ENCODE data around the gene FIBP.

The FIBP gene

DNA sequence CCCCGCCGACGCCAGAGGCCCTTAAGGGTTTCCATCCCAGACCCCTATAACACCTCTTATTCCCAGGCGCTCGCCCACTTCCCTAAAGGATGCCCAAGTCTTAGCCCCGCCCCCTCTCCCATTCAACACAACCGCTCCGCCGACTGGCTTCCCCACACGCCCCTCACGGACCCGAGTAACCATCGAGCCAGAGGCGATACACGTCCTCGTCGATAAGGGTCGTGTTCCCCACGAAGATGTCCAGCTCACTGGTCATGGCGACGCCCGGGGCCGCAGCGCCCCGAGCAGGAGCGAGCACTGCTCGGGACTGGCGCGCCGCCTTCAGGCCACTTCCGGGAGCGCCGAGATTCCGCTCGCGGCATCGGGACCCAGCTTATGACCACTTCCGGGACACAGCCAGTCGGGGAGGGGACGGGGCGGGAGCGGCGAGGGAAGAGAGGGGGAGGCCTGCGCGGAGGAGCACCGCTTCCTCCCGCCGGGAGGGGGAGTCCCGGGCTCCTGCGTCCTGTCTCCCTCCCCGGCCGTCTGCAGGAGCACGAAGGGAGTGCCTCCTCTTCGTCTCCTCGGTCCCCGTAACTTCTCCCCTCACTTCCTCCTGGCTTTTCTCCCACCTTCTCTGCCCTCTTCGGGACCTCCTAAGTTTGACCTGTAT, at the start of gene FIBP:
Gene FIBP (minus strand): TSS at position 309 of the 652 bp plus-strand sequence. CDS start 53 bp downstream, at position 256.
- DNase-seq, result peak; percentile 98

DNA sequence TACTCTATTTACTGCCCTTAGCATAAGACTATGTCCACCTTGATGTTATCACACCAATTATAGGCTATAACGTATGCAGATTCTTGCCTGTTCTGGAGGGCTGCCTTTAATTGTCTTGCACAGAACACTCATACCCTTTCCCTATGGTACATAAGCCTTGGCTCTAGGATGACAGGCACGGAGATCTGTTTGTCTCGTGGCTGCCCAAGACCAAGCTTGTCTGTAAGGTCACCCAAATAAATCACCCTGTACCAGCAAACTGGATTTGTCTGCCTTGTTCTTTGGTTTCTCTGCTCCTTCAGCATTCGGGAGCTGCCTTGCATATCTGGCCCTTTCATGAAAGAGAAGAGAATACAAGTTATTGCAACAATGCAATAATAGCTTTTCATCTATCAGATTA, 49.5 kb upstream of the FIBP start:
- no peak for DNase-seq

DNA sequence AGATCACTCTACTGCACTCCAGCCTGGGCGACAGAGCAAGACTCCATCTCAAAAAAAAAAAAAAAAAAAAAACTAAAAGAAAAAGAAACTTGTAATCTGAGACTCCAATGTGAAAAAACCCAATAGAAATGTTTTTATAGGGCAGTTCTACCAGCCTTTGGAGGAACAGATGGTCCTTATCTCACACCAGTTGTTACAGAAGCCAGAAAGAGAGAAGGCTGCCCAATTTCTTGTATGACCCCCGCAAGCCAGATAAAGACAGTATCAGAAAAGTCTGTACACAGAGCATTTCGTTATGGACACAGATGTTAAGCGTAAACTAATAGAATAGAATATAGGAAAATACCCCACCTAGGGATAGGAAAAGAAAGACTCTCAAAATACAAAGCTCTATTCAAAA, 45.7 kb upstream of the FIBP start:
- DNase-seq, result no peak

DNA sequence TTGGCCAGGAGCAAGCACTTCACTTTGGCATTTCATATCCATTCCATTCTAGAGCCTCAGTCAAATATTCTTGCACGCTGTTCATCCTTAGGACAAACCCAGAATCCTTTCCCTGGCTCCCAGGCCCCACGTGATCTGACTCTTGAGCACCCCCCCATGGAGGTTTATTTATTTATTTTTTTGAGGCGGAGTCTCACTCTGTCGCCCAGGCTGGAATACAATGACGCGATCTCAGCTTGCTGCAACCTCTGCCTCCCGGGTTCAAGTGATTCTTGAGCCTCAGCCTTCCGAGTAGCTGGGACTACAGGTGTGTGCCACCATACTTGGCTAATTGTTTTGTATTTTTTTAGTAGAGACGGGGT, 44.3 kb upstream of the FIBP start:
- no peak for DNase-seq

DNA sequence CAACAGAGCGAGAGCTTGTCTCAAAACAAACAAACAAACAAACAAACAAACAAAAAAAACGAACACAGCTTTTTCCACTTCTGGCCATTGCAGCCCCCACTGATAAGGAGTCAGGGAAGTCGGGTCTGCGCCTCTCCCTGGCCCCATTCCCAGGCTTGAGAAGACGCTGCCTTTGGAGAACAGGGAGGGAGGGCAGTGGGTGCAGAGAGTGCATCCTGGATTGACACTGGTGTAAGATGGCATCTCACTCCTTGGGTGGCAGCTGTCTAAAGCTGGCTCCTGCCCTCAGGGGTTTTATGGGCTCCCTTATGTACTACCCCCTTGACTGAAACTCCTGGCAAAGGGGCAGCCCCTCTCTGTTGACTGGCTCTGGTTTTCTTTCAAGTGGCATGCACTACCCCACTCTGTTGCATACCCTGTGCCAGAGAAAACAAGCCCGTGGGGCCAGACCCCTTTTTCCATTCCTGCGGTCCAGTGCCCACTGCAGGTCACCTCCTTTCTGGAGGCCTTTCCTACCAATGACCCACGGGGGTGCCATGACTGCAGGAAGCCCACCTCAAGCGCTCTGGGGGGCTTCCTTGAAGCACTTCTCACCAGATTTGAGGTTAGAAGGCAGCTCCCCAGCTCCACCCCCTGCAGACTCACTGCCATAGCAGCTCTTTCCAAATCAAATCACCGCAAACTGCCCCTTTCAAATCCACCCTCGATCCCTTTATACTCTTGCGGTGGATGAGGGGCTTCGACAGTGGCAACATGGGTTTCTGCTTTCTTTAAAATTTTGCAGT, 43.7 kb upstream of the FIBP start:
- DNase-seq, result no peak

DNA sequence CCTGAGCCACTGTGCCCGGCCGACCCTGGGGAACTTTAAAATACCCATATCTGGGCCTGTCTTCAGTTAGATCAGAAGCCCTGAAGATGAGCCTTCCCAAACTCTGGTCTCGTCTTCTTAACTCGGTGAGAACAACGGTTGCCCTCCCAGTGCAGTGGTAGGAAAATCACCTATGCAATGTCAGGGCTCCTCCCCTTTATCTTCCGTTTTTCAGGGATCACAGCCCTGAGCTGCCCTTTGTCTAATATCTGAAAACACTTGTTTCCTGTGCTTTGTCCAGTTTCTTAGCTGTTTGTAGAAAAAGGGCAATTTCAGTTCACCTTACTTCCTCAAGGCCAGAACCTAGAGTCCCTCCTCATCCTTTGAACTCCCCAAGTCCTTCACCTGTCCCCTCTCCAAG, 40.4 kb upstream of the FIBP start:
- DNase-seq, result no peak

DNA sequence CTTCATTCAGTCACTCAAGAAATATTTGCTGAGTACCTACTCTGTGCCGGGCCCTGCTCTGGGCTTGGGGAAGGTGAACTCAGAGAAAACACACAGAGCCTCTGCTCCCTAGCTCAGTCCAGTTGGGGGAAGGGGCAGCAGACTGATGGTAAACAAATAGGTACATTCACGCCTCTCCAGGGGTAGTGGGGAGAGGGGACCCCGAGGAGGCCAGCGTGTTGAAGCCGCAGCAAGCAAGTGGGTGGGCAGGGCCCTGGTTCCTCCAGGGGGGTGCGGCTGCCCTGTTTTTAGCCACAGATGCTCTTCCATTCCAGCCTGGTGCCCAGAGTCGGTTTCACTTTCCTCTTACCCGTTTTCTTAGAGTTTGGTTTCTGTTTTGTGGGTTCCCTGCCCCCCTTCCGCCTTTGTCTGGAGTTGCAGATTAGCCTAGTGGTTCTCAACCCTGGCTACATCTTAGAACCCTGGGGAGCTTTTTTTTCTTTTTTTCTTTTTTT, 39.7 kb upstream of the FIBP start:
- DNase-seq, result peak; percentile 79

DNA sequence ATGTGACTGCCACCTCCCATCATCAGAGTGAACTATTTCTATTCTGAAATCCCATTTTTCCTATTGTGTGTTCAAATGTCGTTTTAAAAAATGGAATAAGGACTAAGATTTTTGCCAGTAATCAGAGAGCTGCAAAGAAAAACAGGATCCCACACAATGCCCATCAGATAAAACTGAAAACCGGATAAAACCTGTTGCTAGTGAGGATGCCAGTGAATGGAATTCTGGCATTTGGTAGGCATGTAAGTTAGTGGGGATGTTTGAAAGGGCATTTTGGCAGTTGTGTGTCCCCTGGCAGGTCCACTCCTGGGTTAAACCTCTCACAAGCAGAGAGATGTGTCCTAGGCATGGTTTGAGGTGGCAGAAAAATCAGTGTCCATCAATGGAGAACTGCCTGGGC, 37.1 kb upstream of the FIBP start:
- no peak for DNase-seq

DNA sequence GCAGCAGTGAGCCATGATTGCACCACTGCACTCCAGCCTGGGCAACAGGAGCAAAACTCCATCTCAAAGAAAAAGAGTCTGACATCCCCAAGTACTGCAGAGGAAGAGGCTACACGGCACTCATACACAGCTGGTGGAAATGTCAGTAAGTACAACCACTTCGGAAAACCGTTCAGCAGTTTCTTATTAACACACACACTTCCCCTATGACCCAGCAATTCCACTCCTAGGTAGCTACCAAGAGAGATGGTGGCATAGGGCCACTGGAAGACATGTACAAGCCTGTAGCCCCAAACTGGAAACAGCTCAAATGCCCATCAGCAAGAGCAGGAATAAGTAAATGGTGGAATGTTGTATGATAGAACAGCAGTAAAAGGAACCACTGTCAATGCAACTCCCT, 34.3 kb upstream of the FIBP start:
- no peak for DNase-seq

DNA sequence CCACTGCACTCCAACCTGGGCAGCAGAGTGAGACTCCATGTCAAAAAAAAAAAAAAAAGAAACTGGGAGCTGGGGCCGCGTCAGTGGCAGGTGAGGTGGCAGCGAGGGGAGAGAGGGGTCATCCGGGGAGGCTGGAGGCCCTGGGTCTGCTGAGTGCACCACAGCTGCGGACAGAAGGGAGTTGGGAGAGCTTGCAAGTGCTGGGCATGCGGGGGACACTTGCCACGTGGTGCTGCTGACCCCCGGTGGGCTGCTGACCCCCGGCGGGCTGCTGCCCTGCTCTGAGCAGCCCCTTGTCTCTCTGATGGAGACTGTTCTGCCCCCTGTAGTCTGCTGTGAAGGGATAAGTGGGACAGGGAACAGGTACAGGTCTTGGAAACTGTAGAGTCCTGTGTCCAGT, 33.6 kb upstream of the FIBP start:
- DNase-seq, result no peak

DNA sequence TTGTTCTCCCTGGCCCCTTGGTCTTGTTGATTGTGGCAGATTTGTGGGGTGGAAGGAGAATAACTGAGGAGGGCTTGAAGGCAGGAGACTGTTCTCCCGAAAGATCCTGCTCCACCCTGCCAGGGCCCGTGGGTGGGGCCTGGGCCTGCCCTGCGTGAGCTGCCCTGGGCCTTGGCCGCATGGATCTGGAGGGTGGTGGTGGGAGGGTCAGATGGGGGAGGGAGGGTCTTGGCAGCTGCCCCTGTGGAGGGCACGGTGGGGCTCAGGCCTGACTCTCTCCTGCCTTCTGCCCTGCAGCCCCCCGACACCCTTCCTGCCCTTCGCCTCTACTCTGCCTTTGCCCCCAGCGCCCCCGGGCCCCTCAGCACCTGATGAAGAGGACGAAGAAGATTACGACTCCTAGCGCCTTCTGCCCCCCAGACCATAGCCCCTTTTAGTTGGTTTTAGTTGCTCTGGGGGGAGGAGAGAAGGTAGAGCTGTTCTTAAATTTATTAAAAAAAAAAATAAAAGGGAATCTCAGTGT, 32.8 kb upstream of the FIBP start:
- no peak for DNase-seq

DNA sequence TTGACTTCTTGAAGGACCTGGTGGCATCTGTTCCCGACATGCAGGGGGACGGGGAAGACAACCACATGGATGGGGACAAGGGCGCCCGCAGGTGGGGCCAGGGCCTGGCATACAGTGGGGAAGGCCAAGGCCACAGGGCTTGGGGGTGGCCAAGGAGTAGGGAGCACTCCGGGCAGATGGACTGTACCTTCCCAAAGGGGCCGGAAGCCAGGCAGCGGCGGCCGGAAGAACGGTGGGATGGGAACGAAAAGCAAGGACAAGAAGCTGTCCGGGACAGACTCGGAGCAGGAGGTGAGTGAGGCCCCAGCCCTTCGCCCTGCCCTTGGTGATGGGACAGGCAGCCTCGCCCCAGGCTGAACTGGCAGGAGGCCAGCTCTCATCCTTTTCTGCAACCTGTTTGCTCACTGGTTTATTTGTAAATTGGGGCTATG, 32.1 kb upstream of the FIBP start:
- no peak for DNase-seq

DNA sequence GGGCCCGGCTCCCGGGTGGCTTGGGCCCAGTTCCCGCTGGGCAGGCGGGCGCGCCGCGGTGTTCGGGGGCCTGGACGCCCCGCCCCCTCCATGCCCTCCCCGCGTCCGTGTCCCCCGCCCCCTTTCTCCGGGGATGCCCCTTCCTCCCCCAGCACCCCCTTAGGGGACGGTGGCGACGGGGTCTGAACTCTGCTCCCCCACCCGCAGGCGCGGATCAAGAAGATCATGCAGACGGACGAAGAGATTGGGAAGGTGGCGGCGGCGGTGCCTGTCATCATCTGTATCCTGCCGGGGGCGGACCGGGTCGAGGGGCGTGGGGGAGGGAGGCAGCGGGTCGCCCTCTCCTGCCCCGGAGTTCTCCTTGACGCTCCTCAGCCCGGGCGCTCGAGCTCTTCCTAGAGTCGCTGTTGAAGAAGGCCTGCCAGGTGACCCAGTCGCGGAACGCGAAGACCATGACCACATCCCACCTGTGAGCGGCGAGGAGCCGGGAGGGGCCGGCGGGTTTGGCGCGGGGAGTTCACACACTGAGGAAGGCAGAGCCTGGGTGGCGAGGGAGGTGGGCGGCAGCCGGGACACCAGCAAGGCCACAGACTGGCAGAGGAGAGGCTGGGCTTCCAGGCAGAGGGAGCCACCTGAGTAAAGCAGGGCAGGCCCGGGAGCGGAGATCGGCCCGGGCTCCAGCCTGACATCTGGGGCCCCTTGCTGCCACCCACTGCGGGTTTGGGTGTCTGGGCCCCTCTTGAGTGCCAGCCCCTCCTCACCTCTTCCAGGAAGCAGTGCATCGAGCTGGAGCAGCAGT, 31.5 kb upstream of the FIBP start:
- DNase-seq, result peak; percentile 75

DNA sequence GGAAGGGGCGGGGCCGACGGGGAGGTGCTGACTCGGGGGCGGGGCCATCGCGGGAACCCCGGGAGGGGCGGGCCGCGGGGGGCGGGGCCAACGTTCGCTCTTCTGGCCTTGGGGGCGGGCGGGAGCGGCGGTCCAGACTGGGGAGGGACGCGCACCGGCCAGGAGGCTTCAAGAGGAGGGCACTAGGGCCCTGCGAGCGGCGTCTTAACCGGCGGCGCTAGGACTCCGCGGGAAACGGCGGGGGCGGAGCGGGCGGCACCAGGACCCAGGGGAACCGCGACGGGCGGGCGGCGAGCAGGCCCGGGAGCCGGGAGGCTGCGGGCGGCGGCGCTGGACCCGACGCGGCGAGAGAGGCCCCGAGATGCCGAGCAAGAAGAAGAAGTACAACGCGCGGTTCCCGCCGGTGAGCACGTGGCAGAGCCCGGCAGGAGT, 30.9 kb upstream of the FIBP start, which contains the start of gene DRAP1:
Gene DRAP1 (plus strand): TSS at position 286 of the 432 bp plus-strand sequence. CDS start 76 bp downstream, at position 362.
- DNase-seq, result peak; percentile 99

DNA sequence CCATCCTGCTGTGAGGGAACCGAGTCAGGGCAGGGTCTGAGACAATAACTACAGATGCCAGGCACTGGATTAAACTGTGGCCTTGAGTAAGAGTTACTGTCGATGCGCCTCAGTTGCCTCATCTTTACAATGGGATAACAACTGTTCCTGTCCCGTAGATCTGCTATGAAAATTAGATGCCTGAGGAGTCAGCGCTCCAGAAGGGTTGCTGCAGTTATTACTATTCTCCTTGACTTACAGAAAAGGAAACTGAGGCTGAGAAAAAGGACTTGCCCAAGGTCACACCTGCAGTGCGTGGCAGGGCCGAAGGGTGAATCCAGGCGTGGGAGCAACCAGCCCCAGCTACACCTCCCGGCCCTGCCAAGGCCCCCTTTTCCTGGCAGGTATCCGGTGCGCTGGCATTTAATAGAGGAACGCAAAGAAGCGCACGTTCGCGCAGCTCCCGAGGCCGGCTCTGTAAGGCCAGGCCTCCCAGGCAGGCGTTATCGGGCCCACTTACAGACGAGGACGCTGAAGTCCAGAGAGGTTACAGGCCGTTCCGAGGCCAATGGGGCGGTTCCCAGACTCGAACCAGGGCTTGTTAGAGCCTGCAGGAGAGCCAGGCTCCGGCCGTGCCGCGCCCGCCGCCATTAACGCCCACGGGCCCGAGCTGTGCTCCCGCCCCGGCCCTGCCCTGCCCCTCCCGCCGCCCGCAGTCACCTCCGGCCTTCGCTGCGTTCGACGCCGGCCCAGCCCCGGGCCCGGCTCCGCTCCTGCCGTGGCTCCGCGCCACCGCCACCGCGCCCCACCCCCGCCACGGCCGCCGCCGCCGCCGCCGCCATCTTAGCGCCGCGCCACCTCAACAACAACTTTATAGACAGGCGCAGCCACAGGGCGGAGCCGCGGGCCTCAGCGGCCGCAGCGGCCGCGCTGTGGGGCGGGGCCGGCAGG, 30.2 kb upstream of the FIBP start, which contains the start of gene C11orf68:
Gene C11orf68 (minus strand): TSS at position 852 of the 930 bp plus-strand sequence. CDS start 31 bp downstream, at position 821.
- no peak for DNase-seq

DNA sequence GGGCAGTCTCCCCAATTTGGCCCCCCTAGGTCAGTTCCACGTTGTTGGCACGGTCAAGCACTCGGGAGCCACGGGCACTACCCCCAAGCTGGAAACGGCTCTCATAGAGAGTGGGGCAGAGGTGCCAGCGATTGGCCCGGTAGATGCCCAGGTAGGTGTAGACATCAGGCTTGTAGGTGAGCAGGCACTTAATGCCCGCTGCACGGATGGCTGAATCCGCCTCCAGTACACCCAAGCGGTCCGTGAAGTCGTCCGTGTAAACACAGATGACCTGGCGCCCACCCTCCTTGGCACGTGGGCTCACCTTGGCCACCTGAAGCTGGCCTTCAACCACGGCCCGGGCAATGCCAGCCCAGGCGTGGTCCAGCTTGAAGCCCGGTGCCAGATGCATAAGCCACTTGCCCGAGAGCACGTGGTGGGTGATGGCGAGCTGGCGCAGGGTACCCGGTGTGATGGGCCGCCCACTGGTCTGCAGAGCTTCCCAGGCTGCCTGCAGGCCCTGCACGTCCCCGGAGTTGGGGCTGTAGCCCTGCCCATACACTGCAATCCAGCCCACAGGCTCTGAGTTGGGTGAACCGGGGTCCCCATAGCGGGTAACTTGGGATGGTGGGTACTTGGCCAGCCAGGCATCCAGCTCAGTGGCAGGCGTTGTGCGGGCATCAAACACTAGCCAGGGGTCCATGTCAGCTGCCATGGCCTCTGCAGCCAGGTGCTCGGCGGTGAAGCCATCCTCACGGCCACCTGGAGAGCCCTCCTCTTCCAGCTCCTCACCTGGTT, 29.4 kb upstream of the FIBP start:
- DNase-seq, result no peak

DNA sequence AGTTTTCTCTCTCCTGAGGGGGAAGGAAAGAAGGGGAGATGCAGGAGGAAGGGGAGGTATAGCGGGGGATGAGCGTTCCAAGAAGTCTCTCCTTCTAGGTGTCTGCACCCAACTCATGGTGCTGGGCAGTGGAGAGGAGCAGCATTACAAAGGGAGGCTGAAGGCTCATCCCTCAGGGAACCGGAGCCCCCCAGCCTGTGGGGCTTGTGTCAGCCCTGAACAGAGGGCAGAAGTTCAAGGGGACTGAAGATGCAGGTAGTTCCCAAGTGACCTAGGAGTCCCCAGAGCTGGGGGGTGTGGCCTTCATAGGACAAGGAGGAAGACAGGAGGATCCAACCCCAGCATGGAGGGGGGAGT, 28.8 kb upstream of the FIBP start:
- DNase-seq, result no peak

DNA sequence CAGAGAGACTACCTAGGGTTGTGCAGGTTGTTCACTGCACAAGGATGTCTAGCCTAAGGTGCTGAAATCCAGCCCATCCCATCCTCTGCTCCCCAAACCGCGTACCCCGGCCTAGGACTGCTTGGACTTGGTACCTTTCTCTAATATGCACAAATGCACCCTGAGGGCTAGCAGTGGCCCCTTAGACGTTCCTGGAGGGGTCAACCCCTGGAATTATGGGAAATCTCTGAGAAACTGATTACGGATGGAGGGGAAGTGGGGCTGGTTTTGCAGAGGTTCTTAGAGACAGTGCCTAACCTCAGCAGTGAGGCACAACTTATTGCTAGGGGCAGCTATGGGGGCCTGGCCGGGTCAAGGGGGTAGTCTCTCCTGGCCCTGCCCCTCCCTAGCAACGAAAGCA, 28.1 kb upstream of the FIBP start:
- DNase-seq, result no peak

DNA sequence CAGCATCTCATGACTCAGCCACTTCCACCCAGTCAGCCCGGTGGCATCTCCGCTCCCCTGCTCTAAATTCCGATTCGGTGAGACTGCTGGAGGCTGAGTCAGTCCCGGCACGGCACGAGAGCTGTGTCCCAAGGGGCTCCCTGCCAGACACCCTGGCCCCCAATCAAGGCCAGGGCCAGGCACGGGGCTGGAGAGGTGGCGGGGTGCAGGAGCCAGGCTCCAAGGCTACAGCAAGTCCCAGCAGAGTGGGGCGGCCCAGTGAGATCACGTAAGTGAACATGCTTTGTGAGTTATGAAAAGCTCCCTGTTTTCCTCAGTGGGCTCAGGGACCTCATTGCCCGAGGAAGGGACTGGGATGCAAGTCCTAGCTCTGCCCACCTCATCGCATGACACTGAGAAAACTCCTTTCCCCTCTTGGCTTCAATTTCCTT, 27.6 kb upstream of the FIBP start:
- peak; percentile 37 for DNase-seq

DNA sequence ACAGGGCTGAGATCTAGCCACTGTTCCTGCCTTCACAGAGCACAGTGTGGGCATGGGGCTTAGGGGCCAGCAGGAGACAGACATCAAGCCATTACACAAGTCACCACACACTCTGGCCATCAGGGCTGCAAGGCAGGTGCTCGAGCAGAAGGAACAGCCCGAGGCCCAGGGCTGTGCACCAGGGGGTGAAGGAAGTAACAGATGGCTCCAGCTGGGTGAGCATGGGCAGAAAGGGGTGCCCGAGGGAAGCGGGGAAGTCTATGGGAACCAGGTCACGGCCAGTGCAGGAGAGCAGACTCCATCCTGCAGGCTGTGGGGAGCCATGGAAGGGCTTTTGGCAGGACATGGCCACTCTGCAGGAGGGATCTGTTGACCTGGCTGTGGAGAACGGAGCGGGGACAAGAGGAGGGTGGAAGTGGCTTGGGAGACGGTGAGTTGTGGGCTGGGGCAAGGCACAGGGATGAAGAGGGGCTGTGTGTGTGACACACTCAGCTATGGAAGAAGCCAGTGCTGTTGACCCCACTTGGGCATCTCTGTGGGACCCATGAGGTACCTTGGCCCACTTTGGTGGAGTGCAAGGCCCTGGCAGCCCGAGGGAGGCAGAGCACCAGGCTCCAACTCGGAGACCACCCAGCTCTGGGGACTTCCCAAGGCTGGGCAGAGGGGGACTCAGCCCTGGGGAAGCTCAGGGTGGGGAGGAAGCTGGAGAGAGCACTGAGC, 27.0 kb upstream of the FIBP start:
- DNase-seq, result no peak
